MCF 10A (cell line): ENCODE data around the gene ADAMTSL1. TPM values are rescaled to one million over a fixed set of nuclear protein-coding genes. Genes with fewer than 3 reads are reported as not detected.
A peak's percentile ranks its signal among the peaks of the same experiment; 100 is the strongest.

ENCODE experiments used
- BruUV-seq: library from RNA; stranded (reverse); fragments of 400-500 nt; replicated peaks from 2 replicates; lab custom pipeline; 2021; lab: Mats Ljungman, UMichigan
- CTCF ChIA-PET: fragments of 300-600 bp; sonication (Branson Sonifier 250); formaldehyde crosslinking; extraction: SDS; loops from one replicate; lab custom pipeline; 2021; ENCODE audit warnings: antibody characterized with exemption, inconsistent platforms; lab: Yijun Ruan, JAX
- POLR2A ChIA-PET: fragments of 300-600, 350-650 bp; sonication (Branson Sonifier 250); formaldehyde crosslinking; extraction: SDS; loops from one replicate; lab custom pipeline; 2020; ENCODE audit warnings: antibody characterized with exemption, inconsistent platforms; lab: Yijun Ruan, JAX
- DNase-seq: peaks from one replicate; pipeline ENCODE4 v3.0.0-alpha.2; 2018; ENCODE audit not compliant: unreplicated experiment
- H3K27ac Mint-ChIP-seq: one replicate; pipeline ENCODE4 v1.8.0; 2022; ENCODE audit warnings: mild to moderate bottlenecking, low read depth, mixed read lengths; ENCODE audit not compliant: unreplicated experiment
- H3K27me3 Mint-ChIP-seq: one replicate; pipeline ENCODE4 v1.8.0; 2022; ENCODE audit warnings: mixed read lengths; ENCODE audit not compliant: insufficient read depth, unreplicated experiment
- H3K36me3 Mint-ChIP-seq: one replicate; pipeline ENCODE4 v1.8.0; 2022; ENCODE audit warnings: mild to moderate bottlenecking, moderate library complexity, mixed read lengths; ENCODE audit not compliant: insufficient read depth, unreplicated experiment
- H3K4me1 Mint-ChIP-seq: one replicate; pipeline ENCODE4 v1.8.0; 2022; ENCODE audit warnings: mixed read lengths; ENCODE audit not compliant: insufficient read depth, unreplicated experiment
- H3K4me3 Mint-ChIP-seq: one replicate; pipeline ENCODE4 v1.8.0; 2022; ENCODE audit warnings: mild to moderate bottlenecking, moderate library complexity, mixed read lengths; ENCODE audit not compliant: unreplicated experiment
- H3K9me3 Mint-ChIP-seq: one replicate; pipeline ENCODE4 v1.8.0; 2022; ENCODE audit warnings: mixed read lengths; ENCODE audit not compliant: unreplicated experiment
- CTCF ChIP-seq: fragments of 200-600 bp; IDR thresholded peaks from one replicate; pipeline ENCODE4 v1.8.0; 2022; ENCODE audit warnings: antibody characterized with exemption, mild to moderate bottlenecking; ENCODE audit not compliant: unreplicated experiment
- intact Hi-C: fragments of 100-400 bp; cut with micrococcal nuclease; formaldehyde crosslinking; loops from 2 replicates; pipeline ENCODE4 v1.14.1; 2022
- total RNA-seq: library from RNA; stranded (reverse); gene quantifications from 2 replicates; pipeline ENCODE4 v1.2.3, GENCODE V29; 2022

Gene ADAMTSL1
- total RNA-seq, 1 experiment from 2014 or later = not detected

- Mint-ChIP-seq H3K9me3 (no peaks in the 10 kb centered on the region), H3K27ac (no peak overlapping the region), H3K27me3 (no peaks in the 10 kb centered on the region), H3K4me1 (no peaks in the 10 kb centered on the region), H3K4me3 (no peak overlapping the region), H3K36me3 (no peaks in the 10 kb centered on the region)
- no peak for TF ChIP-seq CTCF
- intact Hi-C loops = no loop called here
- ChIA-PET POLR2A (no interaction called here), CTCF (no interaction called here)
- no peak for DNase-seq
- no TSS peak for BruUV-seq
Observed at GRCh38 chr9:18851069-18851795, 377.3 kb downstream of the ADAMTSL1 start.

- Mint-ChIP-seq H3K4me1 (peaks cover 9% of the 10 kb centered on the region), H3K27me3 (no peaks in the 10 kb centered on the region), H3K9me3 (no peaks in the 10 kb centered on the region), H3K27ac (no peak overlapping the region), H3K4me3 (no peak overlapping the region), H3K36me3 (no peaks in the 10 kb centered on the region)
- CTCF ChIA-PET = interaction anchor here (0.6 kb wide), 2 partner anchors 380 to 1792 kb away, joined by 3 to 4 read pairs; no protein-coding TSS in a partner anchor
- POLR2A ChIA-PET = no interaction called here
- intact Hi-C loops = no loop called here
- no TSS peak for BruUV-seq
- DNase-seq = no peak
- TF ChIP-seq CTCF = no peak
Observed at GRCh38 chr9:18855656-18856055, 381.7 kb downstream of the ADAMTSL1 start.

GRCh38 chr9:18857334-18857733 is 383.4 kb downstream of the ADAMTSL1 start:
- ChIA-PET CTCF (no interaction called here), POLR2A (no interaction called here)
- H3K4me3 Mint-ChIP-seq = no peak overlapping the region
- H3K4me1 Mint-ChIP-seq = peaks cover 9% of the 10 kb centered on the region
- DNase-seq = no peak
- intact Hi-C loops = no loop called here
- H3K27me3 Mint-ChIP-seq = no peaks in the 10 kb centered on the region
- TF ChIP-seq CTCF = no peak
- no peaks in the 10 kb centered on the region for H3K9me3 Mint-ChIP-seq
- no peaks in the 10 kb centered on the region for H3K36me3 Mint-ChIP-seq
- BruUV-seq = no TSS peak
- no peak overlapping the region for H3K27ac Mint-ChIP-seq

- POLR2A ChIA-PET = no interaction called here
- Mint-ChIP-seq H3K4me3 (no peak overlapping the region), H3K27ac (no peak overlapping the region)
Observed at GRCh38 chr9:18857769-18858168, 383.8 kb downstream of the ADAMTSL1 start.

More at GRCh38 chr9:18857769-18858168, 383.8 kb downstream of the ADAMTSL1 start:
- BruUV-seq = no TSS peak
- CTCF ChIA-PET = no interaction called here
- Mint-ChIP-seq H3K9me3 (no peaks in the 10 kb centered on the region), H3K4me1 (peaks cover 9% of the 10 kb centered on the region), H3K27me3 (no peaks in the 10 kb centered on the region), H3K36me3 (no peaks in the 10 kb centered on the region)
- intact Hi-C loops = no loop called here
- TF ChIP-seq CTCF = no peak
- DNase-seq = peak; percentile 36
